K562 (cell line): ENCODE data around the gene DGKE. TPM values are rescaled to one million over a fixed set of nuclear protein-coding genes. Genes with fewer than 3 reads are reported as not detected.

Experiments
- ATAC-seq: fragments of 200-7000 bp; cut with Tn5 transposase; 3 replicates; pipeline ENCODE4 v1.9.1; 2020; ENCODE audit warnings: moderate library complexity
- BruUV-seq: library from RNA; stranded (reverse); fragments of 400-500 nt; replicated peaks from 2 replicates; lab custom pipeline; 2021; lab: Mats Ljungman, UMichigan
- CTCF ChIA-PET: fragments of 300-600 bp; formaldehyde crosslinking; extraction: SDS; loops from one replicate; lab custom pipeline; 2021; ENCODE audit warnings: low intra/inter-chr PET ratio; lab: Yijun Ruan, JAX
- POLR2A ChIA-PET: fragments of 300-600, 350-650 bp; sonication (Branson Sonifier 250); formaldehyde crosslinking; extraction: SDS; loops from one replicate; lab custom pipeline; 2021; ENCODE audit warnings: antibody characterized with exemption, inconsistent platforms; lab: Yijun Ruan, JAX
- DNase-seq, 4 experiments: peaks; one replicate each; pipeline versions ENCODE4 v3.0.0 to v3.0.0-alpha.2; 2011 to 2018; ENCODE audit warnings: low spot score in 3 of 4, mixed read lengths in 3 of 4; ENCODE audit errors: extremely low read depth in 1 of 4
- FAIRE-seq: peaks from 2 replicates; lab custom pipeline; 2011; peaks lifted over from hg19 to GRCh38; lab: Jason Lieb, UNC
- H2AFZ ChIP-seq: 2 replicates; pipeline ENCODE4 v1.6.0; 2011; ENCODE audit warnings: low read depth, low read length, control low read depth, inconsistent platforms
- H3K27ac ChIP-seq: fragments of 200-600 bp; 3 replicates; pipeline ENCODE4 v1.8.0; 2011; ENCODE audit warnings: low read depth, mild to moderate bottlenecking, control low read depth, inconsistent platforms, low read length, moderate library complexity, mixed read lengths; ENCODE audit errors: extremely low read depth
- H3K27me3 ChIP-seq, 2 experiments: fragments of 300-600 bp in 1 of 2; 2 replicates in 1 of 2; 3 replicates in 1 of 2; pipeline versions ENCODE4 v1.6.0 to v1.8.0; 2011; ENCODE audit warnings: inconsistent platforms in 2 of 2, low read length in 2 of 2, mild to moderate bottlenecking in 1 of 2, mixed read lengths in 1 of 2, moderate library complexity in 1 of 2; ENCODE audit not compliant: control insufficient read depth in 2 of 2, insufficient read depth in 2 of 2
- H3K36me3 ChIP-seq: fragments of 300-600 bp; 3 replicates; pipeline ENCODE4 v1.8.0; 2011; ENCODE audit warnings: mild to moderate bottlenecking, low read length, inconsistent platforms; ENCODE audit not compliant: control insufficient read depth, insufficient read depth
- H3K4me1 ChIP-seq, 2 experiments: fragments of 200-600 bp in 1 of 2; replicated peaks in 1 of 2; 2 replicates in 1 of 2; 3 replicates in 1 of 2; pipeline versions ENCODE4 v1.5.1 to v1.8.0; 2011; ENCODE audit warnings: inconsistent platforms in 2 of 2, low read length in 2 of 2, mild to moderate bottlenecking in 1 of 2, mixed read lengths in 1 of 2, moderate library complexity in 1 of 2; ENCODE audit not compliant: control insufficient read depth in 2 of 2, insufficient read depth in 2 of 2
- H3K4me2 ChIP-seq: 2 replicates; pipeline ENCODE4 v1.6.1; 2011; ENCODE audit warnings: low read length, control low read depth, inconsistent platforms, mixed read lengths; ENCODE audit not compliant: insufficient read depth
- H3K4me3 ChIP-seq: fragments of 200-600 bp; sonication (generic), shearing (Covaris generic); 2 replicates; pipeline ENCODE4 v1.5.1; 2016; ENCODE audit warnings: control low read depth, inconsistent platforms
- H3K79me2 ChIP-seq: fragments of 200-600 bp; 3 replicates; pipeline ENCODE4 v1.8.0; 2011; ENCODE audit warnings: low read length, inconsistent platforms; ENCODE audit not compliant: control insufficient read depth, insufficient read depth
- H3K9ac ChIP-seq, 2 experiments: 2 replicates each; pipeline versions ENCODE4 v1.6.0 to v1.6.1; 2011; ENCODE audit warnings: low read depth in 2 of 2, low read length in 2 of 2, control low read depth in 1 of 2, inconsistent platforms in 1 of 2, mild to moderate bottlenecking in 1 of 2, mixed read lengths in 1 of 2; ENCODE audit not compliant: insufficient read depth in 1 of 2
- H3K9me1 ChIP-seq: one replicate; pipeline ENCODE4 v1.6.0; 2011; ENCODE audit warnings: inconsistent platforms, mild to moderate bottlenecking, low read length, moderate library complexity; ENCODE audit not compliant: control insufficient read depth, insufficient read depth
- H3K9me3 ChIP-seq: replicated peaks from 2 replicates; pipeline ENCODE4 v1.5.1; 2011; ENCODE audit warnings: low read depth, low read length, inconsistent platforms; ENCODE audit not compliant: control insufficient read depth, insufficient read depth
- H4K20me1 ChIP-seq: replicated peaks from 2 replicates; pipeline ENCODE4 v1.6.1; 2011; ENCODE audit warnings: low read length, inconsistent platforms, mixed read lengths; ENCODE audit not compliant: control insufficient read depth, insufficient read depth
- ATF3 ChIP-seq, 2 experiments: fragments of 450-650 bp in 1 of 2; sonication (generic) in 1 of 2; formaldehyde crosslinking in 1 of 2; IDR thresholded peaks in 1 of 2; conservative IDR thresholded peaks in 1 of 2; 2 replicates each; pipeline versions ENCODE4 v1.6.1 to v1.8.1; 2016 to 2023; ENCODE audit warnings: mild to moderate bottlenecking in 2 of 2, moderate library complexity in 2 of 2, inconsistent platforms in 1 of 2, missing genetic modification reagents in 1 of 2
- BRCA1 ChIP-seq, 2 experiments: fragments of 450-650 bp in 1 of 2; sonication (generic) in 1 of 2; formaldehyde crosslinking in 1 of 2; IDR thresholded peaks; 2 replicates each; pipeline versions ENCODE4 v1.5.0 to v1.6.1; 2017 to 2020; ENCODE audit warnings: mild to moderate bottlenecking in 1 of 2, missing genetic modification reagents in 1 of 2
- CEBPB ChIP-seq: fragments of 450-650 bp; IDR thresholded peaks from 2 replicates; pipeline ENCODE4 v1.6.1; 2016; ENCODE audit warnings: missing genetic modification characterization, missing compliant biosample characterization
- CEBPZ ChIP-seq: fragments of 150-350 bp; IDR thresholded peaks from 2 replicates; pipeline ENCODE4 v1.6.1; 2014; ENCODE audit warnings: low read depth, mild to moderate bottlenecking, low read length, borderline replicate concordance
- KDM4B ChIP-seq, 2 experiments: fragments of 450-650 bp in 1 of 2; sonication (generic) in 1 of 2; IDR thresholded peaks; 2 replicates each; pipeline ENCODE4 v1.6.1; 2016 to 2017; ENCODE audit warnings: borderline replicate concordance in 2 of 2, antibody characterized with exemption in 1 of 2, low read depth in 1 of 2, mild to moderate bottlenecking in 1 of 2
- MED1 ChIP-seq: sonication (generic); formaldehyde crosslinking; IDR thresholded peaks from 2 replicates; pipeline ENCODE4 v1.8.1; 2023; ENCODE audit warnings: missing genetic modification reagents, borderline replicate concordance
- NCOA1 ChIP-seq: fragments of 450-650 bp; IDR thresholded peaks from 2 replicates; pipeline ENCODE4 v1.6.1; 2016; ENCODE audit warnings: low read depth
- RBM25 ChIP-seq: fragments of 200-400 bp; formaldehyde crosslinking; IDR thresholded peaks from 2 replicates; pipeline ENCODE4 v1.6.1; 2018; ENCODE audit warnings: low read length, low read depth, moderate library complexity; ENCODE audit not compliant: severe bottlenecking
- RNF2 ChIP-seq: sonication (generic); IDR thresholded peaks from 2 replicates; pipeline ENCODE4 v1.6.1; 2016
- SRF ChIP-seq, 2 experiments: fragments of 250-450, 450-650 bp in 1 of 2; sonication (Bioruptor Pico) in 1 of 2; sonication (generic) in 1 of 2; formaldehyde crosslinking; IDR thresholded peaks; 2 replicates each; pipeline versions ENCODE4 v1.5.0 to v1.5.1; 2020 to 2022; ENCODE audit warnings: mild to moderate bottlenecking in 1 of 2, missing genetic modification reagents in 1 of 2
- ZFP91 ChIP-seq: sonication (generic); formaldehyde crosslinking; IDR thresholded peaks from 2 replicates; pipeline ENCODE4 v1.8.0; 2022; ENCODE audit warnings: mild to moderate bottlenecking, missing genetic modification reagents
- ZNF280B ChIP-seq: fragments of 250-450 bp; sonication (Bioruptor Pico); IDR thresholded peaks from 2 replicates; pipeline ENCODE4 v1.5.1; 2021; ENCODE audit warnings: mild to moderate bottlenecking
- ZNF384 ChIP-seq: IDR thresholded peaks from 2 replicates; pipeline ENCODE4 v1.6.1; 2012; ENCODE audit warnings: low read depth, low read length, improper control_type of control experiment
- ZNF766 ChIP-seq: fragments of 200-800 bp; sonication (Bioruptor generic); conservative IDR thresholded peaks from 2 replicates; pipeline ENCODE4 v1.6.1; 2016; ENCODE audit warnings: missing genetic modification characterization, missing compliant biosample characterization
- WGBS: fragments of 100-300 bp; shearing (Covaris generic); methylation state at CpG from one replicate; pipeline ENCODE4 v1.1.6; 2016; ENCODE audit warnings: low coverage, mixed read lengths; ENCODE audit not compliant: insufficient coverage; ENCODE audit errors: missing lambda C conversion rate; 5-methylcytosine and 5-hydroxymethylcytosine counted together
- in situ Hi-C: fragments of 300-500 bp; cut with MboI; formaldehyde crosslinking; loops from 4 replicates; pipeline ENCODE4 v1.15.0; 2018; ENCODE audit warnings: inconsistent platforms, mixed read lengths
- intact Hi-C: fragments of 100-400 bp; cut with micrococcal nuclease; formaldehyde crosslinking; loops from 2 replicates; pipeline ENCODE4 v1.14.2; 2022
- polyA plus RNA-seq, 8 experiments: library from polyadenylated mRNA; depleted of rRNA in 4 of 8; stranded (reverse) in 5 of 8; unstranded in 3 of 8; fragments of >200 nt; fragmentation: Nextera tagmentation in 2 of 8; fragmentation: Illumina TruSeq in 1 of 8; extraction: Ambion mirVana in 2 of 8; extraction: Trizol in 1 of 8; gene quantifications; 2 replicates each; pipeline versions ENCODE4 v1.2.1 to v1.2.3, GENCODE V29; 2011 to 2014; ENCODE audit warnings: inconsistent platforms in 1 of 8, missing spikeins in 1 of 8
- total RNA-seq, 7 experiments: library from RNA; depleted of rRNA in 6 of 7; stranded (reverse); fragments of >200 nt in 6 of 7; fragmentation: Illumina TruSeq in 2 of 7; extraction: Trizol in 2 of 7; gene quantifications; 2 replicates each; pipeline versions ENCODE4 v1.2.1 to v1.2.3, GENCODE V29; 2011 to 2021; ENCODE audit warnings: low replicate concordance in 1 of 7

The DGKE gene
- total and polyA plus RNA-seq, 9 of the 15 experiments (the other 6 are each of a cell fraction or from before 2014, with no cell fraction given) = 1.3 to 9.9 (median 5.9) TPM

- peak overlapping the region; percentile 88 for H2AFZ ChIP-seq
- BruUV-seq = no TSS peak
- peak; percentile 77 for FAIRE-seq
- TF ChIP-seq ATF3 (IDR thresholded peaks at IDR 0.05) (no peak), ATF3 (CRISPR knock-in tag; conservative IDR thresholded peaks at IDR 0.05) (no peak), SRF (CRISPR knock-in tag; IDR thresholded peaks at IDR 0.05) (no peak; a peak in 1 of 4 replicates), BRCA1 (IDR thresholded peaks at IDR 0.05) (no peak), BRCA1 (CRISPR knock-in tag; IDR thresholded peaks at IDR 0.05) (no peak), RBM25 (no peak), ZNF280B (no peak), ZNF766 (CRISPR knock-in tag) (peak; percentile 69; the same call in 1 of the 2 replicates), CEBPZ (no peak), KDM4B (IDR thresholded peaks at IDR 0.05; ENCODE audit: borderline replicate concordance in 2 of 2, low read depth in 1 of 2) (no peak), CEBPB (tag) (no peak), MED1 (CRISPR knock-in tag) (no peak), RNF2 (no peak), NCOA1 (no peak), ZNF384 (no peak), ZFP91 (no peak)
Measured at GRCh38 chr17:56876766-56877179, 42.8 kb downstream of the DGKE start.

More at GRCh38 chr17:56876766-56877179, 42.8 kb downstream of the DGKE start:
- DNase-seq (peak in 3 of 4 experiments; percentile 28 to 72 (median 48)), ATAC-seq (peak; percentile 81)
- ChIA-PET POLR2A (interaction anchor here (0.6 to 1.5 kb wide), 5 partner anchors 9 to 37 kb away, joined by 3 to 13 read pairs (median 5); partner anchors contain the start of gene TRIM25), CTCF (no interaction called here)
- Histone ChIP-seq H3K36me3 (no peaks in the 10 kb centered on the region), H3K4me1 (peaks cover 0 to 14% of the 10 kb centered on the region in 2 experiments; a peak in 3 of 5 replicates), H3K4me3 (no peak overlapping the region), H4K20me1 (no peaks in the 10 kb centered on the region), H3K27ac (peak overlapping the region; percentile 31; the same call in 2 of the 3 replicates), H3K4me2 (peak overlapping the region; percentile 58), H3K27me3 (no peaks in the 10 kb centered on the region), H3K9me3 (no peaks in the 10 kb centered on the region), H3K9me1 (no peaks in the 10 kb centered on the region), H3K9ac (0 out of 4 replicates have a peak overlapping the region, but pooled peaks of 1 of the 2 experiments have one; percentile 17), H3K79me2 (no peaks in the 10 kb centered on the region)
- in situ Hi-C loops = no loop called here
- intact Hi-C loops = no loop called here
- 3% methylated on average over 7 of the region's 7 CpGs for WGBS
